ENCODE data around the gene DNAJC10. TPM values are rescaled to one million over a fixed set of nuclear protein-coding genes. Genes with fewer than 3 reads are reported as not detected.

The DNAJC10 gene
- total and polyA plus RNA-seq, 4 donors: 29.7 to 131 (median 87.1) TPM

GRCh38 chr2:182824767-182825158 lies 108.7 kb downstream of the DNAJC10 start:
- no peak for ATAC-seq (ENCODE audit: low FRiP score)
- WGBS, 2 donors: 83 to 89% methylated on average over 6 of the region's 6 CpGs

GRCh38 chr2:182826064-182826463 lies 110.0 kb downstream of the DNAJC10 start:
- H3K4me1 ChIP-seq (ENCODE audit: control insufficient read depth in 1 of 2, insufficient read depth in 2 of 2, low read length in 2 of 2): peaks cover 0 to 2% of the 10 kb centered on the region in 2 donors
- H3K36me3 ChIP-seq (ENCODE audit: control insufficient read depth in 1 of 2, insufficient read depth in 2 of 2, low read length in 1 of 2): no peaks in the 10 kb centered on the region
- H3K9me3 ChIP-seq (ENCODE audit: control insufficient read depth, low read length): no peaks in the 10 kb centered on the region
- no peaks in the 10 kb centered on the region for H3K27me3 ChIP-seq (ENCODE audit: control insufficient read depth in 1 of 2, insufficient read depth in 2 of 2, low read length in 1 of 2)
- 61 to 65% methylated on average over 1 of the region's 1 CpG for WGBS, 2 donors
- H3K27ac ChIP-seq (ENCODE audit: low read depth in 1 of 2, low read length in 2 of 2): no peak overlapping the region
- no peak for DNase-seq
- intact Hi-C loops (cut with DNase I): no loop called here
- ATAC-seq (ENCODE audit: low FRiP score): no peak
- H3K4me3 ChIP-seq (ENCODE audit: low read length in 2 of 2): no peak overlapping the region

More at GRCh38 chr2:182824767-182825158, 108.7 kb downstream of the DNAJC10 start:
- Histone ChIP-seq H3K36me3 (ENCODE audit: control insufficient read depth in 1 of 2, insufficient read depth in 2 of 2, low read length in 1 of 2) (no peaks in the 10 kb centered on the region), H3K4me1 (ENCODE audit: control insufficient read depth in 1 of 2, insufficient read depth in 2 of 2, low read length in 2 of 2) (peaks cover 0 to 2% of the 10 kb centered on the region in 2 donors), H3K27me3 (ENCODE audit: control insufficient read depth in 1 of 2, insufficient read depth in 2 of 2, low read length in 1 of 2) (no peaks in the 10 kb centered on the region), H3K4me3 (ENCODE audit: low read length in 2 of 2) (no peak overlapping the region), H3K27ac (ENCODE audit: low read depth in 1 of 2, low read length in 2 of 2) (no peak overlapping the region), H3K9me3 (ENCODE audit: control insufficient read depth, low read length) (no peaks in the 10 kb centered on the region)
- intact Hi-C loops (cut with DNase I): no loop called here
- DNase-seq: no peak

- Histone ChIP-seq H3K9me3 (ENCODE audit: control insufficient read depth, low read length) (no peaks in the 10 kb centered on the region), H3K27ac (ENCODE audit: low read depth in 1 of 2, low read length in 2 of 2) (no peak overlapping the region), H3K27me3 (ENCODE audit: control insufficient read depth in 1 of 2, insufficient read depth in 2 of 2, low read length in 1 of 2) (no peaks in the 10 kb centered on the region), H3K36me3 (ENCODE audit: control insufficient read depth in 1 of 2, insufficient read depth in 2 of 2, low read length in 1 of 2) (no peaks in the 10 kb centered on the region), H3K4me1 (ENCODE audit: control insufficient read depth in 1 of 2, insufficient read depth in 2 of 2, low read length in 2 of 2) (peaks cover 0 to 2% of the 10 kb centered on the region in 2 donors), H3K4me3 (ENCODE audit: low read length in 2 of 2) (no peak overlapping the region)
- ATAC-seq (ENCODE audit: low FRiP score) (no peak), DNase-seq (no peak)
- WGBS, 2 donors: 90 to 96% methylated on average over 3 of the region's 3 CpGs
- intact Hi-C loops (cut with DNase I): no loop called here
Observed at GRCh38 chr2:182826496-182826895, 110.4 kb downstream of the DNAJC10 start.

- ATAC-seq (ENCODE audit: low FRiP score): peak; percentile 47
- H3K9me3 ChIP-seq (ENCODE audit: control insufficient read depth, low read length): no peaks in the 10 kb centered on the region
- no peaks in the 10 kb centered on the region for H3K36me3 ChIP-seq (ENCODE audit: control insufficient read depth in 1 of 2, insufficient read depth in 2 of 2, low read length in 1 of 2)
- WGBS, 2 donors: 8 to 9% methylated on average over 2 of the region's 2 CpGs
- H3K27ac ChIP-seq (ENCODE audit: low read depth in 1 of 2, low read length in 2 of 2): no peak overlapping the region
- intact Hi-C loops (cut with DNase I): no loop called here
- peaks cover 2 to 3% of the 10 kb centered on the region in 2 donors for H3K4me1 ChIP-seq (ENCODE audit: control insufficient read depth in 1 of 2, insufficient read depth in 2 of 2, low read length in 2 of 2)
- no peak overlapping the region for H3K4me3 ChIP-seq (ENCODE audit: low read length in 2 of 2)
- H3K27me3 ChIP-seq (ENCODE audit: control insufficient read depth in 1 of 2, insufficient read depth in 2 of 2, low read length in 1 of 2): no peaks in the 10 kb centered on the region
- DNase-seq: no peak
Observed at GRCh38 chr2:182827182-182827879, 111.3 kb downstream of the DNAJC10 start.

- H3K4me1 ChIP-seq (ENCODE audit: control insufficient read depth in 1 of 2, insufficient read depth in 2 of 2, low read length in 2 of 2): peaks cover 2 to 3% of the 10 kb centered on the region in 2 donors
- no peak overlapping the region for H3K27ac ChIP-seq (ENCODE audit: low read depth in 1 of 2, low read length in 2 of 2)
- intact Hi-C loops (cut with DNase I): no loop called here
- no peak overlapping the region for H3K4me3 ChIP-seq (ENCODE audit: low read length in 2 of 2)
- DNase-seq (no peak), ATAC-seq (ENCODE audit: low FRiP score) (no peak)
- H3K9me3 ChIP-seq (ENCODE audit: control insufficient read depth, low read length): no peaks in the 10 kb centered on the region
- no peaks in the 10 kb centered on the region for H3K27me3 ChIP-seq (ENCODE audit: control insufficient read depth in 1 of 2, insufficient read depth in 2 of 2, low read length in 1 of 2)
- H3K36me3 ChIP-seq (ENCODE audit: control insufficient read depth in 1 of 2, insufficient read depth in 2 of 2, low read length in 1 of 2): no peaks in the 10 kb centered on the region
Observed at GRCh38 chr2:182831101-182831500, 115.0 kb downstream of the DNAJC10 start.

GRCh38 chr2:182831921-182832320 lies 115.9 kb downstream of the DNAJC10 start:
- WGBS, 2 donors: 77 to 84% methylated on average over 3 of the region's 3 CpGs
- no peak overlapping the region for H3K4me3 ChIP-seq (ENCODE audit: low read length in 2 of 2)
- H3K36me3 ChIP-seq (ENCODE audit: control insufficient read depth in 1 of 2, insufficient read depth in 2 of 2, low read length in 1 of 2): no peaks in the 10 kb centered on the region
- H3K9me3 ChIP-seq (ENCODE audit: control insufficient read depth, low read length): no peaks in the 10 kb centered on the region
- peaks cover 2 to 3% of the 10 kb centered on the region in 2 donors for H3K4me1 ChIP-seq (ENCODE audit: control insufficient read depth in 1 of 2, insufficient read depth in 2 of 2, low read length in 2 of 2)
- H3K27ac ChIP-seq (ENCODE audit: low read depth in 1 of 2, low read length in 2 of 2): no peak overlapping the region
- ATAC-seq (ENCODE audit: low FRiP score) (peak; percentile 54), DNase-seq (no peak)
- no peaks in the 10 kb centered on the region for H3K27me3 ChIP-seq (ENCODE audit: control insufficient read depth in 1 of 2, insufficient read depth in 2 of 2, low read length in 1 of 2)
- intact Hi-C loops (cut with DNase I): no loop called here

GRCh38 chr2:182833084-182833854 lies 117.2 kb downstream of the DNAJC10 start:
- H3K9me3 ChIP-seq (ENCODE audit: control insufficient read depth, low read length): no peaks in the 10 kb centered on the region
- DNase-seq (no peak), ATAC-seq (ENCODE audit: low FRiP score) (no peak)
- 91 to 92% methylated on average over 9 of the region's 9 CpGs for WGBS, 2 donors
- H3K4me3 ChIP-seq (ENCODE audit: low read length in 2 of 2): no peak overlapping the region
- intact Hi-C loops (cut with DNase I): no loop called here
- H3K4me1 ChIP-seq (ENCODE audit: control insufficient read depth in 1 of 2, insufficient read depth in 2 of 2, low read length in 2 of 2): peaks cover 2 to 3% of the 10 kb centered on the region in 2 donors
- H3K36me3 ChIP-seq (ENCODE audit: control insufficient read depth in 1 of 2, insufficient read depth in 2 of 2, low read length in 1 of 2): no peaks in the 10 kb centered on the region
- no peak overlapping the region for H3K27ac ChIP-seq (ENCODE audit: low read depth in 1 of 2, low read length in 2 of 2)
- H3K27me3 ChIP-seq (ENCODE audit: control insufficient read depth in 1 of 2, insufficient read depth in 2 of 2, low read length in 1 of 2): no peaks in the 10 kb centered on the region

- WGBS, 2 donors: 59 to 71% methylated on average over 1 of the region's 1 CpG
- no peaks in the 10 kb centered on the region for H3K9me3 ChIP-seq (ENCODE audit: control insufficient read depth, low read length)
- DNase-seq (no peak), ATAC-seq (ENCODE audit: low FRiP score) (no peak)
- no peaks in the 10 kb centered on the region for H3K36me3 ChIP-seq (ENCODE audit: control insufficient read depth in 1 of 2, insufficient read depth in 2 of 2, low read length in 1 of 2)
- H3K4me1 ChIP-seq (ENCODE audit: control insufficient read depth in 1 of 2, insufficient read depth in 2 of 2, low read length in 2 of 2): peaks cover 0 to 3% of the 10 kb centered on the region in 2 donors
- no peak overlapping the region for H3K4me3 ChIP-seq (ENCODE audit: low read length in 2 of 2)
- no peak overlapping the region for H3K27ac ChIP-seq (ENCODE audit: low read depth in 1 of 2, low read length in 2 of 2)
- no peaks in the 10 kb centered on the region for H3K27me3 ChIP-seq (ENCODE audit: control insufficient read depth in 1 of 2, insufficient read depth in 2 of 2, low read length in 1 of 2)
- intact Hi-C loops (cut with DNase I): no loop called here
Observed at GRCh38 chr2:182834293-182834692, 118.2 kb downstream of the DNAJC10 start.

- no peak overlapping the region for H3K4me3 ChIP-seq (ENCODE audit: low read length in 2 of 2)
- 71 to 81% methylated on average over 3 of the region's 3 CpGs for WGBS, 2 donors
- intact Hi-C loops (cut with DNase I): no loop called here
- H3K36me3 ChIP-seq (ENCODE audit: control insufficient read depth in 1 of 2, insufficient read depth in 2 of 2, low read length in 1 of 2): no peaks in the 10 kb centered on the region
- H3K9me3 ChIP-seq (ENCODE audit: control insufficient read depth, low read length): no peaks in the 10 kb centered on the region
- H3K4me1 ChIP-seq (ENCODE audit: control insufficient read depth in 1 of 2, insufficient read depth in 2 of 2, low read length in 2 of 2): peaks cover 0 to 3% of the 10 kb centered on the region in 2 donors
- ATAC-seq (ENCODE audit: low FRiP score) (no peak), DNase-seq (no peak)
- H3K27ac ChIP-seq (ENCODE audit: low read depth in 1 of 2, low read length in 2 of 2): no peak overlapping the region
- H3K27me3 ChIP-seq (ENCODE audit: control insufficient read depth in 1 of 2, insufficient read depth in 2 of 2, low read length in 1 of 2): no peaks in the 10 kb centered on the region
Observed at GRCh38 chr2:182836451-182836850, 120.4 kb downstream of the DNAJC10 start.
